GM12878 (cell line): Measurements from ENCODE around the gene CCN6. TPM values are rescaled to one million over a fixed set of nuclear protein-coding genes. Genes with fewer than 3 reads are reported as not detected.

Experiments used
- ATAC-seq: fragments of 200-7000 bp; cut with Tn5 transposase; 3 replicates; pipeline ENCODE4 v1.9.1; 2020; ENCODE audit warnings: mild to moderate bottlenecking, moderate library complexity
- BruUV-seq: library from RNA; stranded (reverse); fragments of 400-500 nt; replicated peaks from 2 replicates; lab custom pipeline; 2021; lab: Mats Ljungman, UMichigan
- CTCF ChIA-PET: fragments of 300-600 bp; sonication (Branson Sonifier 250); formaldehyde crosslinking; extraction: SDS; loops from one replicate; lab custom pipeline; 2021; ENCODE audit warnings: inconsistent platforms; lab: Yijun Ruan, JAX
- POLR2A ChIA-PET: fragments of 350-600 bp; formaldehyde crosslinking; extraction: SDS; loops from one replicate; lab custom pipeline; 2021; ENCODE audit warnings: inconsistent platforms; lab: Charles Lee
- RAD21 ChIA-PET: fragments of 300-600 bp; sonication (Branson Sonifier 250); formaldehyde crosslinking; loops from one replicate; lab custom pipeline; 2023; ENCODE audit warnings: antibody characterized with exemption; ENCODE audit not compliant: unreplicated experiment; lab: Charles Lee
- SMC1A ChIA-PET: fragments of 300-600 bp; sonication (Branson Sonifier 250); formaldehyde crosslinking; loops from one replicate; lab custom pipeline; 2023; ENCODE audit not compliant: unreplicated experiment, uncharacterized antibody; lab: Charles Lee
- DNase-seq: peaks from one replicate; pipeline ENCODE4 v3.0.0-alpha.2; 2011; ENCODE audit warnings: low read depth, low spot score
- FAIRE-seq: peaks from 3 replicates; lab custom pipeline; 2011; peaks lifted over from hg19 to GRCh38; lab: Jason Lieb, UNC
- H2AFZ ChIP-seq: 2 replicates; pipeline ENCODE4 v1.6.0; 2011; ENCODE audit warnings: low read depth, low read length, control low read depth; ENCODE audit not compliant: control insufficient read depth
- H3K27ac ChIP-seq: 2 replicates; pipeline ENCODE4 v1.5.1; 2011; ENCODE audit warnings: control low read depth; ENCODE audit not compliant: control insufficient read depth, insufficient read depth
- H3K27me3 ChIP-seq, 2 experiments: replicated peaks in 1 of 2; 2 replicates each; pipeline versions ENCODE4 v1.6.0 to v1.6.1; 2011; ENCODE audit warnings: low read length in 1 of 2; ENCODE audit not compliant: control insufficient read depth in 2 of 2, insufficient read depth in 2 of 2
- H3K36me3 ChIP-seq, 2 experiments: 2 replicates each; pipeline ENCODE4 v1.5.1; 2011; ENCODE audit warnings: low read length in 1 of 2; ENCODE audit not compliant: control insufficient read depth in 2 of 2, insufficient read depth in 2 of 2
- H3K4me1 ChIP-seq: 2 replicates; pipeline ENCODE4 v1.6.1; 2011; ENCODE audit warnings: mild to moderate bottlenecking, low read length, moderate library complexity, mixed read lengths; ENCODE audit not compliant: control insufficient read depth, insufficient read depth
- H3K4me2 ChIP-seq: 2 replicates; pipeline ENCODE4 v1.6.0; 2011; ENCODE audit warnings: control low read depth; ENCODE audit not compliant: control insufficient read depth, insufficient read depth
- H3K4me3 ChIP-seq: fragments of 200-600 bp; sonication (generic); 2 replicates; pipeline ENCODE4 v1.5.1; 2016
- H3K79me2 ChIP-seq: 2 replicates; pipeline ENCODE4 v1.6.0; 2011; ENCODE audit warnings: low read length; ENCODE audit not compliant: control insufficient read depth, insufficient read depth
- H3K9ac ChIP-seq: 2 replicates; pipeline ENCODE4 v1.8.0; 2011; ENCODE audit warnings: low read length, control low read depth, mixed read lengths; ENCODE audit not compliant: control insufficient read depth, insufficient read depth
- H3K9me3 ChIP-seq: replicated peaks from 3 replicates; pipeline ENCODE4 v1.5.1; 2011; ENCODE audit warnings: mild to moderate bottlenecking, low read length; ENCODE audit not compliant: control insufficient read depth, insufficient read depth
- H4K20me1 ChIP-seq: 2 replicates; pipeline ENCODE4 v1.6.0; 2011; ENCODE audit not compliant: control insufficient read depth, insufficient read depth
- BACH1 ChIP-seq: fragments of 450-650 bp; IDR thresholded peaks from 2 replicates; pipeline ENCODE4 v1.6.1; 2017; ENCODE audit warnings: mild to moderate bottlenecking, borderline replicate concordance
- EGR1 ChIP-seq, 2 experiments: IDR thresholded peaks; 1 replicate in 1 of 2; 2 replicates in 1 of 2; pipeline ENCODE4 v1.6.1; 2011 to 2012; ENCODE audit warnings: low read depth in 2 of 2, low read length in 2 of 2, borderline replicate concordance in 1 of 2, mild to moderate bottlenecking in 1 of 2, moderate library complexity in 1 of 2
- GABPA ChIP-seq: IDR thresholded peaks from 2 replicates; pipeline ENCODE4 v1.6.1; 2014; ENCODE audit warnings: antibody characterized with exemption, low read depth, mild to moderate bottlenecking, inconsistent platforms
- HDAC2 ChIP-seq: fragments of 200-600 bp; sonication (generic); IDR thresholded peaks from 2 replicates; pipeline ENCODE4 v1.6.1; 2017
- MXI1 ChIP-seq: fragments of 150-350 bp; IDR thresholded peaks from 2 replicates; pipeline ENCODE4 v1.6.1; 2011; ENCODE audit warnings: low read depth, mild to moderate bottlenecking, inconsistent platforms, low read length, improper control_type of control experiment
- RAD21 ChIP-seq: IDR thresholded peaks from 2 replicates; pipeline ENCODE4 v1.6.1; 2011; ENCODE audit warnings: mild to moderate bottlenecking, low read depth, low read length, moderate library complexity; ENCODE audit not compliant: insufficient read depth
- RUNX3 ChIP-seq: IDR thresholded peaks from 2 replicates; pipeline ENCODE4 v1.6.1; 2012; ENCODE audit warnings: low read length, inconsistent platforms
- SMC3 ChIP-seq: IDR thresholded peaks from 2 replicates; pipeline ENCODE4 v1.6.1; 2011; ENCODE audit warnings: low read length, improper control_type of control experiment, borderline replicate concordance
- TBL1XR1 ChIP-seq: IDR thresholded peaks from 2 replicates; pipeline ENCODE4 v1.6.1; 2012; ENCODE audit warnings: low read depth, low read length, improper control_type of control experiment
- YY1 ChIP-seq: IDR thresholded peaks from 2 replicates; pipeline ENCODE4 v1.6.1; 2011; ENCODE audit warnings: low read depth, mild to moderate bottlenecking, low read length
- WGBS: methylation state at CpG from one replicate; pipeline ENCODE4 v1.1.6; 2016; ENCODE audit warnings: low lambda C conversion rate; ENCODE audit not compliant: insufficient replicate concordance, insufficient coverage; ENCODE audit errors: missing lambda C conversion rate; 5-methylcytosine and 5-hydroxymethylcytosine counted together
- in situ Hi-C: fragments of 300-500 bp; cut with MboI; formaldehyde crosslinking; loops from 9 replicates; pipeline ENCODE4 v1.14.3; 2018; ENCODE audit warnings: mixed read lengths
- intact Hi-C: fragments of 100-400 bp; cut with micrococcal nuclease; formaldehyde crosslinking; loops from one replicate; pipeline ENCODE4 v1.14.2; 2022; ENCODE audit not compliant: unreplicated experiment
- polyA plus RNA-seq, 11 experiments: library from polyadenylated mRNA; depleted of rRNA in 4 of 11; unstranded in 6 of 11; stranded (reverse) in 5 of 11; fragments of >200 nt; fragmentation: Nextera tagmentation in 4 of 11; fragmentation: Illumina TruSeq in 1 of 11; extraction: Ambion mirVana in 4 of 11; extraction: Trizol in 1 of 11; gene quantifications; 1 replicate in 1 of 11; 2 replicates in 10 of 11; pipeline versions ENCODE4 v1.2.1 to v1.2.3, GENCODE V29; 2011 to 2016; ENCODE audit warnings: inconsistent platforms in 2 of 11, missing spikeins in 2 of 11, low read depth in 1 of 11
- total RNA-seq, 4 experiments: library from RNA; depleted of rRNA in 3 of 4; stranded (reverse); fragments of >200 nt in 3 of 4; fragmentation: Illumina TruSeq in 1 of 4; extraction: Trizol in 1 of 4; gene quantifications; 2 replicates each; pipeline versions ENCODE4 v1.2.1 to v1.2.3, GENCODE V29; 2013 to 2021
- TF ChIP-seq, protein P1 (sequence below): fragments of 450-650 bp; IDR thresholded peaks from 2 replicates; pipeline ENCODE4 v1.6.1; 2016; ENCODE audit warnings: mild to moderate bottlenecking
- TF ChIP-seq, protein P2 (sequence below), 3 experiments: IDR thresholded peaks in 2 of 3; conservative IDR thresholded peaks in 1 of 3; 2 replicates each; pipeline ENCODE4 v1.5.1; 2011; ENCODE audit warnings: low read depth in 3 of 3, low read length in 3 of 3, mild to moderate bottlenecking in 3 of 3, control low read depth in 2 of 3, moderate library complexity in 2 of 3, inconsistent platforms in 1 of 3, mixed read lengths in 1 of 3; ENCODE audit not compliant: control insufficient read depth in 2 of 3, insufficient read depth in 1 of 3; ENCODE audit errors: extremely low read depth in 1 of 3
- TF ChIP-seq, protein P3 (sequence below): fragments of 450-650 bp; IDR thresholded peaks from 2 replicates; pipeline ENCODE4 v1.6.1; 2017; ENCODE audit warnings: low read depth, mild to moderate bottlenecking, moderate library complexity

The CCN6 gene
- total and polyA plus RNA-seq, 10 of the 15 experiments (the other 5 are each of a cell fraction or from before 2014, with no cell fraction given), result 0.05 to 0.24 (median 0.19) TPM; not detected in 5

DNA sequence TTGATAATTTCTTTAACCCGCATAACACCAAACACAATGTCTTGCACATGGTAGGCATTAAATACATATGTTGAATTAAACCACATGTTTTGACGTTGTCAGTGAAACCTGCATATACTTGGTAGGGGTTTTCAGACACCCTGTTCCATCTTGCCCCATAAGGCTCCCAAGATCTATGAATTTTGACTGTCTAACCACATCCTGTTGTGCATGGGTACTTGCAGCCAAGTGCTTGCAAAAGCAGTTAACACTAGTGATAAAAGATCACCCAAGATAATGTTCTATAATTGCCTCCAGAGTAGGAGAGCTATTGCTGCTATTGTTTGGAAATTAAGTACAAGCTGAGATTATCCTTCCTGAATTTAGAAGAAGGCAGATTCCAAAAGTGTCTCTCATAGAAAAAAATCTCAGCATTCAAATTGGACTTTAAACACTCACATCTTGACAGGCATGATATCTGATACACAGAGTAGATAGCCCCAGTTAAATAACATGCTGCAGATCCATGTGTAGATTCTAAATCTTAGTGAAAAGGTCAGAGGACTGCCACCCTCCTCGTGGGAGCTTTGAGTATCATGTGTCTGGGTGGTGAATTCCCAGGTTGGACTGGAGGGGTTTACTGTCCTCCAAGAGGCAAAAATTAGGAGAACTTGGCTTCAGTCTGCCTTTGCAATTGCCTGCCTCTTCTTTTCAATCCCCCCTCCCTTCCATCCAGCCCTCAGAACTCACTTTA lies 25.8 kb upstream of the CCN6 start (continued):
- TF ChIP-seq, protein P1, sequence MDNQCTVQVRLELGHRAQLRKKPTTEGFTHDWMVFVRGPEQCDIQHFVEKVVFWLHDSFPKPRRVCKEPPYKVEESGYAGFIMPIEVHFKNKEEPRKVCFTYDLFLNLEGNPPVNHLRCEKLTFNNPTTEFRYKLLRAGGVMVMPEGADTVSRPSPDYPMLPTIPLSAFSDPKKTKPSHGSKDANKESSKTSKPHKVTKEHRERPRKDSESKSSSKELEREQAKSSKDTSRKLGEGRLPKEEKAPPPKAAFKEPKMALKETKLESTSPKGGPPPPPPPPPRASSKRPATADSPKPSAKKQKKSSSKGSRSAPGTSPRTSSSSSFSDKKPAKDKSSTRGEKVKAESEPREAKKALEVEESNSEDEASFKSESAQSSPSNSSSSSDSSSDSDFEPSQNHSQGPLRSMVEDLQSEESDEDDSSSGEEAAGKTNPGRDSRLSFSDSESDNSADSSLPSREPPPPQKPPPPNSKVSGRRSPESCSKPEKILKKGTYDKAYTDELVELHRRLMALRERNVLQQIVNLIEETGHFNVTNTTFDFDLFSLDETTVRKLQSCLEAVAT, result 0 out of 2 replicates have a peak, but pooled peaks have one; percentile 46
- TF ChIP-seq, all 136 proteins: peak for 6

DNA sequence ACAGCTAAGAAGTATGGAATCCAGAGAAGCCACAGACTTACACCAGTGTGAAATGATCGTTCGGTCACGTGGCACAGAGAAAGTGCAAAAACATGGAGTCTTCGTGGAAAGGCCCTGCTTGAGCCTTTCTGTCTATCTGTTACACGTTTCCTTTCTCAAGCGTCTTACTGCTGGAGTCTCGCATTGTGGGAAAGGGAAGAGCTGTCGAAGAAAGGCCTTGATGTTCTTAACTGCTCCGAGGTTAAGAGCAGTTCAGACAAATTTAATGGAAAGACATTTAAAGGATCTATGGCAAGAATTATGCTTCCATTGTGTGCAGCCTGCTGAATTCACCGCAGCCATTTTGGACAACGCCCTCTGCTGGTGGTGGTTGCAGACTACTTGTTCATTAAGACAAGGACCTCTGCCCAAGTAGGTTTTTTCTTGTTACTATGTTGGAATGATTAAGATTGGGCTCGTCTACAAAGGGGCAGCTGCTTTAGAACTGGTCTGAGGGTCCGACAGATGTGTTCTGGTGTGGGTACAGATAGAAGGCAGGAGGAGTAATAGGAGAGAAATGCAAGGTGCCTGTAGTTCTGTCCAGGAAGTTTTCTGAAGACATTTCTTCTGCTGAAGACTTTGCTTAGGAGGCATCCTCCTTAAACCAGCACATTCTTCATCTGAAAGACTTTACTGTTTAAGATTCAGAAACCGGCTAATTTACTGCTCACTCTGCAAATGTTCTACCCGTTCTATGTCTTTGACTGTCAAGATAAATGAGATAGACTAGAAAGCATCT lies 24.7 kb upstream of the CCN6 start:
- ChIA-PET CTCF (interaction anchor here (0.6 to 4.3 kb wide), 24 partner anchors 8 to 336 kb away, joined by 3 to 78 read pairs (median 4); partner anchors contain the start of genes FAM229B, FYN and TUBE1), RAD21 (interaction anchor here (0.9 to 2.5 kb wide), 6 partner anchors 12 to 319 kb away, joined by 3 to 13 read pairs (median 4); no protein-coding TSS in a partner anchor), POLR2A (interaction anchor here (1.7 to 2.6 kb wide), 2 partner anchors 11 to 13 kb away, joined by 4 to 14 read pairs; no protein-coding TSS in a partner anchor), SMC1A (interaction anchor here (1.0 to 3.9 kb wide), 9 partner anchors 12 to 319 kb away, joined by 3 to 29 read pairs (median 5); partner anchors contain the start of gene FYN)
- H4K20me1 ChIP-seq, result no peaks in the 10 kb centered on the region
- H2AFZ ChIP-seq, result peak overlapping the region; percentile 61
- TF ChIP-seq GABPA (no peak), RUNX3 (peak; percentile 77), EGR1 (IDR thresholded peaks at IDR 0.05; ENCODE audit: borderline replicate concordance in 1 of 2, low read depth in 2 of 2, low read length in 2 of 2) (no peak), TBL1XR1 (no peak), BACH1 (no peak), YY1 (peak; percentile 99), HDAC2 (no peak), MXI1 (no peak), RAD21 (peak; percentile 66), SMC3 (peak; percentile 52; the same call in 1 of the 2 replicates)
- TF ChIP-seq, protein P2, sequence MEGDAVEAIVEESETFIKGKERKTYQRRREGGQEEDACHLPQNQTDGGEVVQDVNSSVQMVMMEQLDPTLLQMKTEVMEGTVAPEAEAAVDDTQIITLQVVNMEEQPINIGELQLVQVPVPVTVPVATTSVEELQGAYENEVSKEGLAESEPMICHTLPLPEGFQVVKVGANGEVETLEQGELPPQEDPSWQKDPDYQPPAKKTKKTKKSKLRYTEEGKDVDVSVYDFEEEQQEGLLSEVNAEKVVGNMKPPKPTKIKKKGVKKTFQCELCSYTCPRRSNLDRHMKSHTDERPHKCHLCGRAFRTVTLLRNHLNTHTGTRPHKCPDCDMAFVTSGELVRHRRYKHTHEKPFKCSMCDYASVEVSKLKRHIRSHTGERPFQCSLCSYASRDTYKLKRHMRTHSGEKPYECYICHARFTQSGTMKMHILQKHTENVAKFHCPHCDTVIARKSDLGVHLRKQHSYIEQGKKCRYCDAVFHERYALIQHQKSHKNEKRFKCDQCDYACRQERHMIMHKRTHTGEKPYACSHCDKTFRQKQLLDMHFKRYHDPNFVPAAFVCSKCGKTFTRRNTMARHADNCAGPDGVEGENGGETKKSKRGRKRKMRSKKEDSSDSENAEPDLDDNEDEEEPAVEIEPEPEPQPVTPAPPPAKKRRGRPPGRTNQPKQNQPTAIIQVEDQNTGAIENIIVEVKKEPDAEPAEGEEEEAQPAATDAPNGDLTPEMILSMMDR (IDR thresholded peaks at IDR 0.05 in 2 of 3, conservative IDR thresholded peaks at IDR 0.05 in 1 of 3; ENCODE audit: control insufficient read depth in 2 of 3, extremely low read depth in 1 of 3, insufficient read depth in 1 of 3, low read depth in 3 of 3, low read length in 3 of 3), result peak; percentile 58 to 81 (median 79)
- TF ChIP-seq, protein P3, sequence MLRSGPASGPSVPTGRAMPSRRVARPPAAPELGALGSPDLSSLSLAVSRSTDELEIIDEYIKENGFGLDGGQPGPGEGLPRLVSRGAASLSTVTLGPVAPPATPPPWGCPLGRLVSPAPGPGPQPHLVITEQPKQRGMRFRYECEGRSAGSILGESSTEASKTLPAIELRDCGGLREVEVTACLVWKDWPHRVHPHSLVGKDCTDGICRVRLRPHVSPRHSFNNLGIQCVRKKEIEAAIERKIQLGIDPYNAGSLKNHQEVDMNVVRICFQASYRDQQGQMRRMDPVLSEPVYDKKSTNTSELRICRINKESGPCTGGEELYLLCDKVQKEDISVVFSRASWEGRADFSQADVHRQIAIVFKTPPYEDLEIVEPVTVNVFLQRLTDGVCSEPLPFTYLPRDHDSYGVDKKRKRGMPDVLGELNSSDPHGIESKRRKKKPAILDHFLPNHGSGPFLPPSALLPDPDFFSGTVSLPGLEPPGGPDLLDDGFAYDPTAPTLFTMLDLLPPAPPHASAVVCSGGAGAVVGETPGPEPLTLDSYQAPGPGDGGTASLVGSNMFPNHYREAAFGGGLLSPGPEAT, result no peak
- intact Hi-C loops (loop anchor here (1.0 kb wide), 1 partner anchor 319 kb away; no protein-coding TSS in a partner anchor), in situ Hi-C loops (no loop called here)
- H3K4me2 ChIP-seq, result no peak overlapping the region
- BruUV-seq, result no TSS peak
- peaks cover 8% of the 10 kb centered on the region; the same call in 1 of the 2 replicates for H3K4me1 ChIP-seq
- no peak overlapping the region for H3K9ac ChIP-seq
- 30% methylated on average over 15 of the region's 15 CpGs for WGBS
- no peak overlapping the region for H3K27ac ChIP-seq
- peak; percentile 84 for FAIRE-seq
- peak; percentile 87 for ATAC-seq
- H3K4me3 ChIP-seq, result no peak overlapping the region
- no peak for DNase-seq
- no peaks in the 10 kb centered on the region for H3K36me3 ChIP-seq
- H3K79me2 ChIP-seq, result no peaks in the 10 kb centered on the region
- no peaks in the 10 kb centered on the region for H3K27me3 ChIP-seq
- H3K9me3 ChIP-seq, result no peaks in the 10 kb centered on the region; the same call in 2 of the 3 replicates
